OCI-LY7 (cell line): ENCODE measurements around the gene ABCA13. TPM values are rescaled to one million over a fixed set of nuclear protein-coding genes. Genes with fewer than 3 reads are reported as not detected.

Experiments used
- BruUV-seq: library from RNA; stranded (reverse); fragments of 400-500 nt; replicated peaks from 2 replicates; lab custom pipeline; 2021; lab: Mats Ljungman, UMichigan
- CTCF ChIA-PET: fragments of 300-600 bp; sonication (Branson Sonifier 250); formaldehyde crosslinking; loops from one replicate; lab custom pipeline; 2022; ENCODE audit warnings: antibody characterized with exemption; ENCODE audit not compliant: unreplicated experiment; lab: Charles Lee
- POLR2A ChIA-PET: fragments of 300-600 bp; sonication (Branson Sonifier 250); formaldehyde crosslinking; loops from one replicate; lab custom pipeline; 2022; ENCODE audit warnings: antibody characterized with exemption; lab: Charles Lee
- DNase-seq: peaks from one replicate; pipeline ENCODE4 v3.0.0-alpha.2; 2015; ENCODE audit warnings: low spot score
- H2AFZ ChIP-seq: fragments of 200-600 bp; sonication (generic), shearing (Covaris generic); 2 replicates; pipeline ENCODE4 v1.6.1; 2014; ENCODE audit warnings: mild to moderate bottlenecking, antibody characterized with exemption, low read length, moderate library complexity
- H3K27ac ChIP-seq: fragments of 200-600 bp; sonication (generic); 2 replicates; pipeline ENCODE4 v1.5.1; 2014; ENCODE audit warnings: mixed run types, low read depth, mild to moderate bottlenecking, moderate library complexity, low read length, inconsistent platforms; ENCODE audit not compliant: poor library complexity, severe bottlenecking
- H3K36me3 ChIP-seq: fragments of 200-600 bp; sonication (generic); 2 replicates; pipeline ENCODE4 v1.6.1; 2014; ENCODE audit warnings: mild to moderate bottlenecking, antibody characterized with exemption, low read length, moderate library complexity, mixed read lengths; ENCODE audit not compliant: insufficient read depth
- H3K4me1 ChIP-seq: fragments of 200-600 bp; sonication (generic); 2 replicates; pipeline ENCODE4 v1.5.1; 2014; ENCODE audit warnings: mild to moderate bottlenecking, low read length; ENCODE audit not compliant: insufficient read depth, poor library complexity, severe bottlenecking
- H3K4me2 ChIP-seq: fragments of 200-600 bp; sonication (generic); 2 replicates; pipeline ENCODE4 v1.6.1; 2014; ENCODE audit warnings: mild to moderate bottlenecking, low read length
- H3K4me3 ChIP-seq: fragments of 200-600 bp; sonication (generic); 2 replicates; pipeline ENCODE4 v1.5.1; 2014; ENCODE audit warnings: mild to moderate bottlenecking, low read depth, low read length; ENCODE audit not compliant: poor library complexity, severe bottlenecking
- H3K79me2 ChIP-seq: fragments of 200-600 bp; sonication (generic); 2 replicates; pipeline ENCODE4 v1.6.1; 2016; ENCODE audit warnings: low read depth, mild to moderate bottlenecking, low read length, moderate library complexity, mixed read lengths; ENCODE audit not compliant: insufficient read depth
- H3K9me2 ChIP-seq: fragments of 200-600 bp; sonication (generic); 2 replicates; pipeline ENCODE4 v1.6.1; 2016; ENCODE audit warnings: mild to moderate bottlenecking, low read length, mixed read lengths; ENCODE audit not compliant: insufficient read depth
- H3K9me3 ChIP-seq: fragments of 200-600 bp; sonication (generic); 2 replicates; pipeline ENCODE4 v1.6.1; 2014; ENCODE audit warnings: mild to moderate bottlenecking, mixed run types, low read length, mixed read lengths
- H4K20me1 ChIP-seq: fragments of 200-600 bp; sonication (generic); 2 replicates; pipeline ENCODE4 v1.6.1; 2014; ENCODE audit warnings: mild to moderate bottlenecking, antibody characterized with exemption, low read length, moderate library complexity, mixed read lengths; ENCODE audit not compliant: insufficient read depth
- EZH2phosphoT487 ChIP-seq: fragments of 200-600 bp; sonication (generic); IDR thresholded peaks from 2 replicates; pipeline ENCODE4 v1.6.1; 2018; ENCODE audit warnings: low read depth, borderline replicate concordance, mild to moderate bottlenecking, mixed run types, antibody characterized with exemption, low read length, moderate library complexity, mixed read lengths
- intact Hi-C: fragments of 100-400 bp; cut with micrococcal nuclease; formaldehyde crosslinking; loops from one replicate; pipeline ENCODE4 v1.10.0; 2022; ENCODE audit not compliant: unreplicated experiment
- total RNA-seq, 2 experiments: library from RNA; depleted of rRNA in 1 of 2; stranded (reverse); fragments of >200 nt in 1 of 2; shearing (Covaris generic) in 1 of 2; gene quantifications; 2 replicates each; pipeline ENCODE4 v1.2.3, GENCODE V29; 2014 to 2022
- TF ChIP-seq, protein P1 (sequence below): fragments of 200-600 bp; sonication (generic); conservative IDR thresholded peaks from 2 replicates; pipeline ENCODE4 v1.5.1; 2014; ENCODE audit warnings: mild to moderate bottlenecking, antibody characterized with exemption, low read length, moderate library complexity, mixed read lengths

The ABCA13 gene
- total RNA-seq, 2 experiments from 2014 or later: not detected

- H3K9me3 ChIP-seq: no peaks in the 10 kb centered on the region
- no peaks in the 10 kb centered on the region for H3K4me1 ChIP-seq
- TF ChIP-seq EZH2phosphoT487: no peak
- TF ChIP-seq, protein P1, sequence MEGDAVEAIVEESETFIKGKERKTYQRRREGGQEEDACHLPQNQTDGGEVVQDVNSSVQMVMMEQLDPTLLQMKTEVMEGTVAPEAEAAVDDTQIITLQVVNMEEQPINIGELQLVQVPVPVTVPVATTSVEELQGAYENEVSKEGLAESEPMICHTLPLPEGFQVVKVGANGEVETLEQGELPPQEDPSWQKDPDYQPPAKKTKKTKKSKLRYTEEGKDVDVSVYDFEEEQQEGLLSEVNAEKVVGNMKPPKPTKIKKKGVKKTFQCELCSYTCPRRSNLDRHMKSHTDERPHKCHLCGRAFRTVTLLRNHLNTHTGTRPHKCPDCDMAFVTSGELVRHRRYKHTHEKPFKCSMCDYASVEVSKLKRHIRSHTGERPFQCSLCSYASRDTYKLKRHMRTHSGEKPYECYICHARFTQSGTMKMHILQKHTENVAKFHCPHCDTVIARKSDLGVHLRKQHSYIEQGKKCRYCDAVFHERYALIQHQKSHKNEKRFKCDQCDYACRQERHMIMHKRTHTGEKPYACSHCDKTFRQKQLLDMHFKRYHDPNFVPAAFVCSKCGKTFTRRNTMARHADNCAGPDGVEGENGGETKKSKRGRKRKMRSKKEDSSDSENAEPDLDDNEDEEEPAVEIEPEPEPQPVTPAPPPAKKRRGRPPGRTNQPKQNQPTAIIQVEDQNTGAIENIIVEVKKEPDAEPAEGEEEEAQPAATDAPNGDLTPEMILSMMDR: 0 out of 2 replicates have a peak, but pooled peaks have one; percentile 17
- H3K79me2 ChIP-seq: no peaks in the 10 kb centered on the region
- H3K36me3 ChIP-seq: no peaks in the 10 kb centered on the region
- no peak overlapping the region for H3K27ac ChIP-seq
- POLR2A ChIA-PET: interaction anchor here (1.2 kb wide), 1 partner anchor 41 kb away, joined by 3 read pairs; no protein-coding TSS in a partner anchor
- H3K9me2 ChIP-seq: no peaks in the 10 kb centered on the region
- intact Hi-C loops: no loop called here
- no peak overlapping the region for H2AFZ ChIP-seq
- no peak for DNase-seq
- CTCF ChIA-PET: no interaction called here
- H3K4me3 ChIP-seq: no peak overlapping the region
- no peaks in the 10 kb centered on the region for H4K20me1 ChIP-seq
- H3K4me2 ChIP-seq: no peak overlapping the region
- BruUV-seq: no TSS peak
These were observed 446.7 kb downstream of the ABCA13 start for GRCh38 chr7:48617993-48618392.

DNA sequence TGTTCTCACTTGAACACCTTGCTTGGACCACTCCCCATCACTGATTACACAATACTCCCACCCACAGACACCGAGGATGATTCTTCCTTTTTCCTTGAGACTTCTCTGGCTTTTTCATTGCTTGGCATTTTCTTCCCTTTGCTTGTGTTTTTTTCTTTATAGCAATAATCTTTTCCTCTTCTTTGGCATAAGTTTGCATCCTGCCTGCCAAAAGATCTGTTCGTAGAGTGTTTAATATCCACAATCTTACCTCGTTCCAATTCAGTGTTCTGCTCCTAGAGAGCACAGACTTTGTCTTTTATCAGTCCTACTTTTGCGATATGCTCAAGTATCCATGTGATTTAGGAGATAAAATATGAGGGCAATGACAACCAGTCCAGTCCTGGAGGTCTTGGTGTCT is 449.8 kb downstream of the ABCA13 start:
- H3K36me3 ChIP-seq: no peaks in the 10 kb centered on the region
- BruUV-seq: no TSS peak
- H3K4me3 ChIP-seq: no peak overlapping the region
- ChIA-PET CTCF (no interaction called here), POLR2A (no interaction called here)
- H4K20me1 ChIP-seq: no peaks in the 10 kb centered on the region
- no peaks in the 10 kb centered on the region for H3K4me1 ChIP-seq
- H3K9me2 ChIP-seq: no peaks in the 10 kb centered on the region
- H3K27ac ChIP-seq: no peak overlapping the region
- no peaks in the 10 kb centered on the region for H3K9me3 ChIP-seq
- H2AFZ ChIP-seq: no peak overlapping the region
- H3K4me2 ChIP-seq: no peak overlapping the region
- H3K79me2 ChIP-seq: no peaks in the 10 kb centered on the region
- intact Hi-C loops: no loop called here
- DNase-seq: no peak
- TF ChIP-seq, protein P1: no peak
- TF ChIP-seq EZH2phosphoT487: no peak

- no peak for DNase-seq
- Histone ChIP-seq H3K27ac (no peak overlapping the region), H3K4me2 (no peak overlapping the region), H3K9me2 (no peaks in the 10 kb centered on the region), H2AFZ (no peak overlapping the region), H3K79me2 (no peaks in the 10 kb centered on the region), H3K4me3 (no peak overlapping the region), H3K9me3 (no peaks in the 10 kb centered on the region), H4K20me1 (no peaks in the 10 kb centered on the region), H3K36me3 (no peaks in the 10 kb centered on the region), H3K4me1 (no peaks in the 10 kb centered on the region)
- BruUV-seq: no TSS peak
- TF ChIP-seq EZH2phosphoT487: no peak
- TF ChIP-seq, protein P1: no peak
- intact Hi-C loops: no loop called here
- CTCF ChIA-PET: no interaction called here
- POLR2A ChIA-PET: no interaction called here
These were observed 455.9 kb downstream of the ABCA13 start for GRCh38 chr7:48627164-48627563.
